WTC11 (cell line): Measurements from ENCODE around the gene TGFBR1. TPM values are rescaled to one million over a fixed set of nuclear protein-coding genes. Genes with fewer than 3 reads are reported as not detected.

Experiments
- ATAC-seq: fragments of 200-7000 bp; cut with Tn5 transposase; 2 replicates; pipeline ENCODE4 v1.10.0; 2021; ENCODE audit warnings: mild to moderate bottlenecking, moderate library complexity
- CTCF ChIA-PET: fragments of 300-600 bp; sonication (Branson Sonifier 250); formaldehyde crosslinking; loops from one replicate; lab custom pipeline; 2021; ENCODE audit warnings: antibody characterized with exemption; lab: Charles Lee
- POLR2A ChIA-PET: fragments of 350-600 bp; sonication (Branson Sonifier 250); formaldehyde crosslinking; loops from one replicate; lab custom pipeline; 2021; ENCODE audit warnings: antibody characterized with exemption; lab: Charles Lee
- DNase-seq: peaks from one replicate; pipeline ENCODE4 v3.0.0; 2021; ENCODE audit warnings: low spot score
- H3K27ac Mint-ChIP-seq: 2 replicates; pipeline ENCODE4 v1.8.0; 2021; ENCODE audit warnings: mixed read lengths
- H3K27me3 Mint-ChIP-seq: 2 replicates; pipeline ENCODE4 v1.8.0; 2021; ENCODE audit warnings: low read depth, mild to moderate bottlenecking, moderate library complexity, mixed read lengths
- H3K36me3 Mint-ChIP-seq: 2 replicates; pipeline ENCODE4 v1.8.0; 2021; ENCODE audit warnings: mixed read lengths
- H3K4me1 Mint-ChIP-seq: 2 replicates; pipeline ENCODE4 v1.8.0; 2022; ENCODE audit warnings: mixed read lengths
- H3K4me3 Mint-ChIP-seq: 2 replicates; pipeline ENCODE4 v1.8.0; 2021; ENCODE audit warnings: mild to moderate bottlenecking, moderate library complexity, mixed read lengths
- H3K9me3 Mint-ChIP-seq: 2 replicates; pipeline ENCODE4 v1.8.0; 2021; ENCODE audit warnings: mixed read lengths
- ARID4B ChIP-seq: sonication (generic); formaldehyde crosslinking; IDR thresholded peaks from 2 replicates; pipeline ENCODE4 v1.8.0; 2023; ENCODE audit warnings: missing genetic modification reagents, mild to moderate bottlenecking, borderline replicate concordance
- ATF1 ChIP-seq: sonication (generic); formaldehyde crosslinking; IDR thresholded peaks from 2 replicates; pipeline ENCODE4 v1.8.1; 2023; ENCODE audit warnings: mild to moderate bottlenecking, moderate library complexity, missing genetic modification reagents
- CTCF ChIP-seq: fragments of 200-600 bp; IDR thresholded peaks from 2 replicates; pipeline ENCODE4 v1.8.0; 2022; ENCODE audit warnings: antibody characterized with exemption
- FOXJ3 ChIP-seq: sonication (generic); formaldehyde crosslinking; IDR thresholded peaks from 2 replicates; pipeline ENCODE4 v1.9.0; 2021; ENCODE audit warnings: missing genetic modification reagents, mild to moderate bottlenecking, borderline replicate concordance
- GTF2I ChIP-seq: fragments of 250-450 bp; sonication (Bioruptor Pico); conservative IDR thresholded peaks from 2 replicates; pipeline ENCODE4 v1.4.0; 2021; ENCODE audit warnings: mild to moderate bottlenecking
- HMGA2 ChIP-seq: fragments of 250-450 bp; sonication (Bioruptor Pico); IDR thresholded peaks from 2 replicates; pipeline ENCODE4 v1.4.0; 2021; ENCODE audit warnings: mild to moderate bottlenecking, moderate library complexity
- IRF1 ChIP-seq: sonication (generic); formaldehyde crosslinking; IDR thresholded peaks from 2 replicates; pipeline ENCODE4 v1.8.0; 2023; ENCODE audit warnings: missing genetic modification reagents
- JUN ChIP-seq: sonication (generic); formaldehyde crosslinking; IDR thresholded peaks from 2 replicates; pipeline ENCODE4 v1.8.0; 2023; ENCODE audit warnings: mild to moderate bottlenecking, missing genetic modification reagents
- NFE2L1 ChIP-seq: sonication (generic); formaldehyde crosslinking; IDR thresholded peaks from 2 replicates; pipeline ENCODE4 v1.8.1; 2023; ENCODE audit warnings: missing genetic modification reagents
- PRDM15 ChIP-seq: sonication (generic); formaldehyde crosslinking; IDR thresholded peaks from 2 replicates; pipeline ENCODE4 v1.8.0; 2022; ENCODE audit warnings: missing genetic modification reagents
- PRRX2 ChIP-seq: fragments of 250-450 bp; sonication (Bioruptor Pico); IDR thresholded peaks from 2 replicates; pipeline ENCODE4 v1.8.0; 2021; ENCODE audit warnings: mild to moderate bottlenecking
- SMAD4 ChIP-seq: sonication (generic); formaldehyde crosslinking; IDR thresholded peaks from 2 replicates; pipeline ENCODE4 v1.8.0; 2022; ENCODE audit warnings: mild to moderate bottlenecking, missing genetic modification reagents
- ZNF263 ChIP-seq: sonication (generic); formaldehyde crosslinking; IDR thresholded peaks from 2 replicates; pipeline ENCODE4 v1.8.1; 2022; ENCODE audit warnings: low read depth, mild to moderate bottlenecking, moderate library complexity, missing genetic modification reagents
- ZNF281 ChIP-seq: sonication (generic); formaldehyde crosslinking; IDR thresholded peaks from 2 replicates; pipeline ENCODE4 v1.8.0; 2023; ENCODE audit warnings: mild to moderate bottlenecking, missing genetic modification reagents
- ZNF317 ChIP-seq: sonication (generic); formaldehyde crosslinking; IDR thresholded peaks from 2 replicates; pipeline ENCODE4 v1.8.1; 2023; ENCODE audit warnings: low read depth, mild to moderate bottlenecking, moderate library complexity, missing genetic modification reagents, borderline replicate concordance
- ZNF416 ChIP-seq: fragments of 250-450 bp; sonication (Bioruptor Pico); IDR thresholded peaks from 2 replicates; pipeline ENCODE4 v1.9.0; 2021; ENCODE audit warnings: mild to moderate bottlenecking, inconsistent platforms
- total RNA-seq: library from RNA; stranded (reverse); gene quantifications from 3 replicates; pipeline ENCODE4 v1.2.3, GENCODE V29; 2021

TGFBR1 gene
- total RNA-seq, 1 experiment from 2014 or later = 42.4 TPM

- no peak for TF ChIP-seq ARID4B (CRISPR knock-in tag)
- no peak for TF ChIP-seq NFE2L1 (CRISPR knock-in tag)
- no peak for TF ChIP-seq ZNF281 (CRISPR knock-in tag)
Observed at GRCh38 chr9:99199938-99200539, 95.1 kb downstream of the TGFBR1 start (continued).

GRCh38 chr9:99201603-99202002 is 96.7 kb downstream of the TGFBR1 start:
- DNase-seq (no peak), ATAC-seq (no peak)
- Mint-ChIP-seq H3K36me3 (no peaks in the 10 kb centered on the region), H3K27me3 (no peaks in the 10 kb centered on the region), H3K9me3 (no peaks in the 10 kb centered on the region), H3K4me3 (no peak overlapping the region), H3K4me1 (peaks cover 7% of the 10 kb centered on the region; the same call in 1 of the 2 replicates), H3K27ac (no peak overlapping the region)
- ChIA-PET CTCF (interaction anchor here (2.0 kb wide), 1 partner anchor 17 kb away, joined by 15 read pairs; no protein-coding TSS in a partner anchor), POLR2A (interaction anchor here (0.9 kb wide), 1 partner anchor 20 kb away, joined by 3 read pairs; the partner anchor contains the start of genes ALG2 and SEC61B)
- TF ChIP-seq ZNF263 = no peak
- TF ChIP-seq HMGA2 (CRISPR knock-in tag) = no peak
- TF ChIP-seq JUN (CRISPR knock-in tag) = no peak
- no peak for TF ChIP-seq ZNF416
- TF ChIP-seq PRDM15 = no peak
- no peak for TF ChIP-seq PRRX2 (CRISPR knock-in tag)
- no peak for TF ChIP-seq GTF2I (CRISPR knock-in tag)
- no peak for TF ChIP-seq ZNF317 (CRISPR knock-in tag)
- TF ChIP-seq ATF1 (CRISPR knock-in tag) = no peak
- TF ChIP-seq CTCF = no peak
- TF ChIP-seq IRF1 = no peak
- TF ChIP-seq FOXJ3 (CRISPR knock-in tag) = no peak
- TF ChIP-seq SMAD4 (CRISPR knock-in tag) = no peak
